ENCODE measurements around the gene HNF4A.
"Not testable (repeated sequence)": the region's sequence is repeated elsewhere in the genome, so short reads cannot be mapped to it uniquely, and the experiment has no call there.

HNF4A gene

GRCh38 chr20:44336086-44336485, 19.4 kb upstream of the HNF4A start:
- Mint-ChIP-seq H3K36me3 (no peaks in the 10 kb centered on the region), H3K27ac (no peak overlapping the region), H3K9me3 (no peaks in the 10 kb centered on the region), H3K27me3 (peaks cover 37% of the 10 kb centered on the region), H3K4me1 (no peaks in the 10 kb centered on the region), H3K4me3 (no peak overlapping the region)
- ATAC-seq = no peak

DNA sequence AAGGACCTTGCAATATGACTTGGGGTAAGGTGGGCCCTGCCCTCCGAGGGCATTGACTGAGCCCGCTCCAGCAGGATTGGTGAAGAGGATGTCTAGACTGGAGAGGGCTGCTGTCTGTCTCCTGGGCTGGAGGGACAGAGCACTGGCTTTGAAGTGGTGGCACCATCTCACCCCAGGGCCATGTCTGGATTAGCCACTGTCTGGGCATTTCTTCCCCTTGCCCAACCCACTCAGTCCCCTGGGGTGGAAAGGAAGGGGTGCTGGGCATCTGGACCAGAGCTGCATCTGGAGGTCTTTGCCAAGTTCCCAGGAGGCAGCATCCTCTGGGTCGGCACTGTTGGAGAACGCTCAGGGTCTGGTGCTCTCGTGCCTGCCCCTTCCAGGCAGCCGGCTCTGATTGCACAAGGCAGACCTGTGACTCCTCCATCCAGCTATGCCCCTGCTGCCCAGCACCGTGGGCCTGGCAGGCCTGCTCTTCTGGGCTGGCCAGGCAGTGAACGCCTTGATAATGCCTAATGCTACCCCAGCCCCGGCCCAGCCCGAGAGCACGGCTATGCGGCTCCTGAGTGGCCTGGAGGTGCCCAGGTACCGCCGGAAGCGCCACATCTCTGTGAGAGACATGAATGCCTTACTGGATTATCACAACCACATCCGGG, 18.6 kb upstream of the HNF4A start, which contains the start of gene R3HDML:
TSS of gene R3HDML (plus strand) at position 319 of the 656 bp plus-strand sequence. CDS start at position 434, 115 bp downstream.
- H3K27ac Mint-ChIP-seq = no peak within 1 kb of the TSS
- H3K36me3 Mint-ChIP-seq = no peaks in the 10 kb centered on the region
- no peaks in the 10 kb centered on the region for H3K9me3 Mint-ChIP-seq
- H3K27me3 Mint-ChIP-seq = peaks cover 31% of the 10 kb centered on the region
- H3K4me1 Mint-ChIP-seq = no peaks in the 10 kb centered on the region
- ATAC-seq = peak; percentile 10
- H3K4me3 Mint-ChIP-seq = no peak within 1 kb of the TSS

- H3K27me3 Mint-ChIP-seq = peaks cover 17% of the 10 kb centered on the region
Observed at GRCh38 chr20:44342248-44342647, 13.3 kb upstream of the HNF4A start.

GRCh38 chr20:44343162-44343675, 12.3 kb upstream of the HNF4A start:
- no peaks in the 10 kb centered on the region for H3K9me3 Mint-ChIP-seq
- H3K27me3 Mint-ChIP-seq = peaks cover 17% of the 10 kb centered on the region
- no peak overlapping the region for H3K4me3 Mint-ChIP-seq
- ATAC-seq = no peak
- no peak overlapping the region for H3K27ac Mint-ChIP-seq
- no peaks in the 10 kb centered on the region for H3K4me1 Mint-ChIP-seq
- no peaks in the 10 kb centered on the region for H3K36me3 Mint-ChIP-seq

More at GRCh38 chr20:44342248-44342647, 13.3 kb upstream of the HNF4A start:
- H3K4me3 Mint-ChIP-seq = no peak overlapping the region
- H3K36me3 Mint-ChIP-seq = no peaks in the 10 kb centered on the region
- H3K9me3 Mint-ChIP-seq = no peaks in the 10 kb centered on the region
- H3K4me1 Mint-ChIP-seq = no peaks in the 10 kb centered on the region
- ATAC-seq = no peak
- no peak overlapping the region for H3K27ac Mint-ChIP-seq

GRCh38 chr20:44344723-44345122, 10.8 kb upstream of the HNF4A start:
- no peak for ATAC-seq
- Mint-ChIP-seq H3K9me3 (no peaks in the 10 kb centered on the region), H3K4me3 (no peak overlapping the region), H3K4me1 (no peaks in the 10 kb centered on the region), H3K27me3 (peaks cover 17% of the 10 kb centered on the region), H3K27ac (no peak overlapping the region), H3K36me3 (no peaks in the 10 kb centered on the region)

DNA sequence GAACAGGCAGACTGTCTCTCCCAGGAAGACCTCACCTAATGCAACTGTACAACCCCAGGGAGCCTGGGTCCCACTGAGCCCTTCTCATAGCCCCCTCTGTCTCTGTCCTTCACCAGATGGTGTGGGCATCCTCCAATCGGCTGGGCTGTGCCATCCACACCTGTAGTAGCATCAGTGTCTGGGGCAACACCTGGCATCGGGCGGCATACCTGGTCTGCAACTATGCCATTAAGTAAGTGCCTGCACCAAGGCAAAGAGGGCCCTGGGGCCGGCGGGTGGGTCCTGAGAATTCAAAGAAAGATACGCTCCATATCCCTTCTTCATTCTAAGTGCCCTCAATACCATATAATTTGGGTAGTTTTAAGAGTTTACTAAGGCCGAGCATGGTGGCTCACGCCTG, 10.4 kb upstream of the HNF4A start:
- H3K9me3 Mint-ChIP-seq = no peaks in the 10 kb centered on the region
- H3K4me3 Mint-ChIP-seq = no peak overlapping the region
- H3K4me1 Mint-ChIP-seq = no peaks in the 10 kb centered on the region
- no peak overlapping the region for H3K27ac Mint-ChIP-seq
- no peak for ATAC-seq
- H3K36me3 Mint-ChIP-seq = no peaks in the 10 kb centered on the region
- peaks cover 17% of the 10 kb centered on the region for H3K27me3 Mint-ChIP-seq

DNA sequence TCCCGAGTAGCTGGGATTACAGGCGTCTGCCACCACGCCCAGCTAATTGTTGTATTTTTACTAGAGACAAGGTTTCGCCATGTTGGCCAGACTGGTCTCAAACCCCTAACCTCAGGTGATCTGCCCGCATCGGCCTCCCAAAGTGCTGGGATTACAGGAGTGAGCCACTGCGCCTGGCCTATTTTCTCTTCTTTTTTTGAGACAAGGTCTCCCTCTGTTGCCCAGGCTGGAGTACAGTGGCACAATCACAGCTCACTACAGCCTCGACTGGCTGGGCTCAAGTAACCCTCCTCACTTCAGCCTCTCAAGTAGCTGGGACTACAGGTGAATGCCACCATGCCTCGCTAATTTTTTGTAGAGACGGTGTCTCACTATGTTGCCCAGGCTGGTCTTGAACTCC, 9.6 kb upstream of the HNF4A start:
- not testable (repeated sequence) for H3K9me3 Mint-ChIP-seq, H3K4me3 Mint-ChIP-seq, H3K4me1 Mint-ChIP-seq, H3K36me3 Mint-ChIP-seq, H3K27ac Mint-ChIP-seq, ATAC-seq
- peaks cover 11% of the 10 kb centered on the region for H3K27me3 Mint-ChIP-seq

GRCh38 chr20:44348168-44348659, 7.3 kb upstream of the HNF4A start:
- Mint-ChIP-seq H3K4me1 (no peaks in the 10 kb centered on the region), H3K9me3 (no peaks in the 10 kb centered on the region), H3K36me3 (no peaks in the 10 kb centered on the region), H3K27me3 (peaks cover 21% of the 10 kb centered on the region), H3K4me3 (no peak overlapping the region), H3K27ac (no peak overlapping the region)
- no peak for ATAC-seq

GRCh38 chr20:44349349-44349748, 6.2 kb upstream of the HNF4A start:
- Mint-ChIP-seq H3K4me1 (no peaks in the 10 kb centered on the region), H3K27ac (no peak overlapping the region), H3K9me3 (no peaks in the 10 kb centered on the region), H3K4me3 (no peak overlapping the region), H3K27me3 (peaks cover 27% of the 10 kb centered on the region), H3K36me3 (no peaks in the 10 kb centered on the region)
- no peak for ATAC-seq

- no peak for ATAC-seq
- H3K4me3 Mint-ChIP-seq = no peak overlapping the region
- no peak overlapping the region for H3K27ac Mint-ChIP-seq
- no peaks in the 10 kb centered on the region for H3K4me1 Mint-ChIP-seq
- H3K9me3 Mint-ChIP-seq = no peaks in the 10 kb centered on the region
- H3K27me3 Mint-ChIP-seq = peaks cover 39% of the 10 kb centered on the region
- no peaks in the 10 kb centered on the region for H3K36me3 Mint-ChIP-seq
Observed at GRCh38 chr20:44350567-44350966, 4.9 kb upstream of the HNF4A start.

DNA sequence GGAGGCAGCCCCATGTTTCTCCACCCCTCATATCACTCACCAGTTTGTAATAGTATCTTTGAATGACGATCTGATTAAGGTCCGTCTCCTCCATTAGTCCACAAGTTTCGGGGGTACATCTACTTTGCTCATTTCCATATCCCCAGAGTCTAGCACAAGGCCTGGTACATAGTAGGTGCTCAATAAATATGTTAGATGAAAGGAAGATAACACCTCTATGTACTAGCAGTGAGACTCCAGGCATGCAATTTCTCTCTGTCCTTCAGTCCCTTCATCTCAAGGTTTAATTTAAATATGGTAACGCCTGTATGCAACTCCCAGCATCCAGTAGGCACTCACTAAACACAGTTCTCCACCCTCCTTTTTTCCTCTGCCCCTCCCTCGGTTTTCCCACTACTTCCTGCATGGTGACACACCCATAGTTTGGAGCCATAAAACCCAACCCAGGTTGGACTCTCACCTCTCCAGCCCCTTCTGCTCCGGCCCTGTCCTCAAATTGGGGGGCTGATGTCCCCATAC, 461 bp upstream of the HNF4A start:
- Mint-ChIP-seq H3K9me3 (no peaks in the 10 kb centered on the region), H3K36me3 (no peaks in the 10 kb centered on the region), H3K4me1 (no peaks in the 10 kb centered on the region), H3K27ac (no peak overlapping the region), H3K4me3 (no peak overlapping the region), H3K27me3 (peaks cover 40% of the 10 kb centered on the region)
- ATAC-seq = no peak

GRCh38 chr20:44356353-44356723, 839 bp downstream of the HNF4A start:
- peaks cover 40% of the 10 kb centered on the region for H3K27me3 Mint-ChIP-seq
- H3K9me3 Mint-ChIP-seq = no peaks in the 10 kb centered on the region

GRCh38 chr20:44357020-44357419, 1.5 kb downstream of the HNF4A start:
- H3K4me1 Mint-ChIP-seq = no peaks in the 10 kb centered on the region
- no peaks in the 10 kb centered on the region for H3K36me3 Mint-ChIP-seq
- no peak for ATAC-seq
- H3K9me3 Mint-ChIP-seq = no peaks in the 10 kb centered on the region
- H3K4me3 Mint-ChIP-seq = no peak overlapping the region
- H3K27ac Mint-ChIP-seq = no peak overlapping the region
- peaks cover 39% of the 10 kb centered on the region for H3K27me3 Mint-ChIP-seq

More at GRCh38 chr20:44356353-44356723, 839 bp downstream of the HNF4A start:
- H3K36me3 Mint-ChIP-seq = no peaks in the 10 kb centered on the region
- H3K4me1 Mint-ChIP-seq = no peaks in the 10 kb centered on the region
- no peak for ATAC-seq
- no peak overlapping the region for H3K27ac Mint-ChIP-seq
- no peak overlapping the region for H3K4me3 Mint-ChIP-seq

GRCh38 chr20:44357555-44358125, 2.1 kb downstream of the HNF4A start:
- Mint-ChIP-seq H3K4me1 (no peaks in the 10 kb centered on the region), H3K4me3 (no peak overlapping the region), H3K27ac (no peak overlapping the region), H3K27me3 (peaks cover 32% of the 10 kb centered on the region), H3K36me3 (no peaks in the 10 kb centered on the region), H3K9me3 (no peaks in the 10 kb centered on the region)
- no peak for ATAC-seq

GRCh38 chr20:44358776-44359175, 3.3 kb downstream of the HNF4A start:
- H3K9me3 Mint-ChIP-seq = no peaks in the 10 kb centered on the region
- no peak overlapping the region for H3K4me3 Mint-ChIP-seq
- ATAC-seq = no peak
- no peak overlapping the region for H3K27ac Mint-ChIP-seq
- H3K27me3 Mint-ChIP-seq = peaks cover 27% of the 10 kb centered on the region
- no peaks in the 10 kb centered on the region for H3K4me1 Mint-ChIP-seq
- H3K36me3 Mint-ChIP-seq = no peaks in the 10 kb centered on the region

DNA sequence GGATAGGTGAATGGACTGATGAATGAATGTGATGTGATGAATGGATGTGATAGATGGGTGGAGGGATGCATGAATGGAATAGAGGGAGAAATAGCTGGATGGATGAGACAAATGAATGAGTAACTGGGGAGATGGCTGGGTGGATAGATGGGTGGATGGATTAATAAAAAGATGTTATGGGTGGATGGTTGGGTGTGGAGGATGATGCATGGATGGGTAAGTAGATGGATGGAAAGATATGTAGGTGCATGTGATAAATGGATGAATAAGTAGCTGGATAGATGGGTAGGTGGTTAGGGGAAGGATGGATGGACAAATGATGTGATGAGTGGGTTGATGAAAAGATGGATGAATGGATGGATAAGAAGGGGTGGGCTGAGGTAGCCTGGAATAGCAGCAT, 4.7 kb downstream of the HNF4A start:
- Mint-ChIP-seq H3K27ac (no peak overlapping the region), H3K9me3 (no peaks in the 10 kb centered on the region), H3K4me1 (no peaks in the 10 kb centered on the region), H3K4me3 (no peak overlapping the region), H3K36me3 (no peaks in the 10 kb centered on the region), H3K27me3 (peaks cover 13% of the 10 kb centered on the region)
- ATAC-seq = no peak

Data from stimulated activated memory B cell treated with anti-CD40 and anti-IgM and Interleukin-4, amounts not matched to agents 10 μg/mL and 1 μg/mL and 100 μg/mL, for 72 hours (primary cell).